22Rv1 (cell line): Measurements from ENCODE around the gene CXCL8.

Source experiments
- H3K27ac ChIP-seq: fragments of 450-650 bp; 2 replicates; pipeline ENCODE4 v1.5.1; 2017
- ZFX ChIP-seq: fragments of 450-650 bp; IDR thresholded peaks from 2 replicates; pipeline ENCODE4 v1.6.1; 2017; ENCODE audit warnings: antibody characterized with exemption, borderline replicate concordance
- TF ChIP-seq, protein P1 (sequence below): fragments of 450-650 bp; IDR thresholded peaks from 2 replicates; pipeline ENCODE4 v1.5.1; 2017; ENCODE audit warnings: mild to moderate bottlenecking

The CXCL8 gene

GRCh38 chr4:73718375-73719373, 21.7 kb upstream of the CXCL8 start:
- H3K27ac ChIP-seq = no peak overlapping the region

GRCh38 chr4:73721435-73721834, 18.9 kb upstream of the CXCL8 start:
- TF ChIP-seq, protein P1, sequence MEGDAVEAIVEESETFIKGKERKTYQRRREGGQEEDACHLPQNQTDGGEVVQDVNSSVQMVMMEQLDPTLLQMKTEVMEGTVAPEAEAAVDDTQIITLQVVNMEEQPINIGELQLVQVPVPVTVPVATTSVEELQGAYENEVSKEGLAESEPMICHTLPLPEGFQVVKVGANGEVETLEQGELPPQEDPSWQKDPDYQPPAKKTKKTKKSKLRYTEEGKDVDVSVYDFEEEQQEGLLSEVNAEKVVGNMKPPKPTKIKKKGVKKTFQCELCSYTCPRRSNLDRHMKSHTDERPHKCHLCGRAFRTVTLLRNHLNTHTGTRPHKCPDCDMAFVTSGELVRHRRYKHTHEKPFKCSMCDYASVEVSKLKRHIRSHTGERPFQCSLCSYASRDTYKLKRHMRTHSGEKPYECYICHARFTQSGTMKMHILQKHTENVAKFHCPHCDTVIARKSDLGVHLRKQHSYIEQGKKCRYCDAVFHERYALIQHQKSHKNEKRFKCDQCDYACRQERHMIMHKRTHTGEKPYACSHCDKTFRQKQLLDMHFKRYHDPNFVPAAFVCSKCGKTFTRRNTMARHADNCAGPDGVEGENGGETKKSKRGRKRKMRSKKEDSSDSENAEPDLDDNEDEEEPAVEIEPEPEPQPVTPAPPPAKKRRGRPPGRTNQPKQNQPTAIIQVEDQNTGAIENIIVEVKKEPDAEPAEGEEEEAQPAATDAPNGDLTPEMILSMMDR = no peak
- TF ChIP-seq ZFX = no peak
- no peak overlapping the region for H3K27ac ChIP-seq

More at GRCh38 chr4:73718375-73719373, 21.7 kb upstream of the CXCL8 start:
- TF ChIP-seq, protein P1 = no peak
- TF ChIP-seq ZFX = no peak

- no peak for TF ChIP-seq ZFX
- TF ChIP-seq, protein P1 = no peak
Observed at GRCh38 chr4:73721909-73722308, 18.5 kb upstream of the CXCL8 start.

GRCh38 chr4:73723023-73723422, 17.3 kb upstream of the CXCL8 start:
- H3K27ac ChIP-seq = no peak overlapping the region

More at GRCh38 chr4:73721909-73722308, 18.5 kb upstream of the CXCL8 start:
- no peak overlapping the region for H3K27ac ChIP-seq

DNA sequence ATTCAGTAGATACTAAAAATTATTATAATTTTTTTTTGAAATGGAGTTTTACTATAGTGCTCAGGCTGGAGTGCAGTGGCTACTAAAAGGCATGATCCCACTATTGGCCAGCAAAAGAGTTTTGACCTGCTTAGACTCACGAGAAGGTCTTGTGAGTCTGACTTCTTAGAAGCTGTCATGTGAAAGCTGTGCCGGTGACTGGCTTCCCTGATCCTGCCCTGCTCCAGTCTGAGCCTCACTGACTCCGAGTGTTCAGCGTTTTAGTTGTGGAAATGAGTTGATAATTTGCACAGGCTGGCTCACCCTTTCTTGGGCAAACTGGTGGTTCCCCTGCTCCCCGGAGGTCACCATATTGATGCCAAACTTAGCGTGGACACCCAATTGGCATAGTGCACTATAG, 16.4 kb upstream of the CXCL8 start:
- TF ChIP-seq ZFX = no peak
- TF ChIP-seq, protein P1 = no peak
- H3K27ac ChIP-seq = no peak overlapping the region

More at GRCh38 chr4:73723023-73723422, 17.3 kb upstream of the CXCL8 start:
- no peak for TF ChIP-seq ZFX
- TF ChIP-seq, protein P1 = no peak

GRCh38 chr4:73725510-73725909, 14.9 kb upstream of the CXCL8 start:
- H3K27ac ChIP-seq = no peak overlapping the region
- TF ChIP-seq, protein P1 = no peak
- TF ChIP-seq ZFX = no peak

DNA sequence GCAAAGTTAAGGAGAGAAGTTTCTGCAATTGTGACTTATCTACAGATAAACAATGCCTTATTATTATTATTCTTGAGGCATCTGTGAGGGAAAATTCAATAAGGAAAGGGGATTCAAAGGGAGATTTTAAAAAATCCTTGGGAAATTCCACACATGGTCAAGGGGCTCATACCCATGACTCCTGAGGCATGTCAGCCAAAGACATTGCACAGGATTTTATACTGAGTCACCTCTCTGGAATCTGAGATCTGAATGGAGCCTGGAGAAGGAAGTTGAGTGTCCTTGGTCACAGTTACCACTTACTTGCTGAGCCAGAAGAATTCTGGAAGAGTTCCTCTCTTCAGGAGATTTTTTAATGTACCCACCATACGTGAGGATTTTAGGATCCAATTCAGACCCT, 14.4 kb upstream of the CXCL8 start:
- no peak overlapping the region for H3K27ac ChIP-seq

More for the DNA sequence above, 14.4 kb upstream of the CXCL8 start:
- no peak for TF ChIP-seq ZFX
- TF ChIP-seq, protein P1 = no peak
